ENCODE data around the gene KRT83. TPM values are rescaled to one million over a fixed set of nuclear protein-coding genes. Genes with fewer than 3 reads are reported as not detected.

KRT83 gene
- total RNA-seq, 1 donor from 2014 or later = not detected

GRCh38 chr12:52361553-52361952 is 40.4 kb upstream of the KRT83 start:
- Mint-ChIP-seq H3K27me3 (peaks cover 19% of the 10 kb centered on the region), H3K4me1 (ENCODE audit: unreplicated experiment) (peaks cover 5% of the 10 kb centered on the region), H3K36me3 (no peaks in the 10 kb centered on the region), H3K27ac (no peak overlapping the region), H3K9me3 (no peaks in the 10 kb centered on the region), H3K4me3 (no peak overlapping the region)
- no peak for DNase-seq (ENCODE audit: extremely low spot score, unreplicated experiment)
- TF ChIP-seq CTCF (conservative IDR thresholded peaks at IDR 0.05) = peak; percentile 2

DNA sequence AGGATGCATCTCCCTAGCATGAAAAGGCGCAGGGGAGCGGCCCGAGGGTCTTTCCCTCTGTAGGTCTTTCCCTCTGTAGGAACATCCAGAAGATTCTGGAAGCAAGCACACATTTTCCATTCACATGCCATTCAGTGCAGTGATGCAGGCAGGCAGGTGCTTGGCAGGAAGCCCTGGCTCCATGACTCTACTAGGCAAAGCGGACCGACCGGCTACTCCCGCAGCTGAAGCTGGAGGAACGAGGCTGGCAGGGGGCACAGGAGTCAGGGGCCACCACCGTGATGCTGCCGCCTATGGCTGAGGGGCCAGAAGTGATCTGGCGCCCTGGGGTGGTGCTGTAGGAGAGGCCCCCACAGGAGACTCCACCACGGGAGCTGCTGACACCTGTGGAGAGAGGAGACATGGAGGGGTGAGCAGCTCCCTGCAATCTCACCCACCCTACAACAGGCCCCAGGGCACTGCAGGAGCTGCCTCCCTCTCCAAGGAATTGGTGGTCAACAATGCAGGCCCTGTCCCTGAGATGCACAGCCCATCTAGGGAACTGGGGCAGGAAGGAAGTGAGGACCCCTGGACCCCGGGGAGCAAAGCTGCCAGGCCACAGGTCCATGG is 39.6 kb upstream of the KRT83 start:
- Mint-ChIP-seq H3K4me3 (no peak overlapping the region), H3K27me3 (peaks cover 16% of the 10 kb centered on the region), H3K36me3 (no peaks in the 10 kb centered on the region), H3K27ac (no peak overlapping the region), H3K4me1 (ENCODE audit: unreplicated experiment) (peaks cover 5% of the 10 kb centered on the region), H3K9me3 (no peaks in the 10 kb centered on the region)
- no peak for TF ChIP-seq CTCF (conservative IDR thresholded peaks at IDR 0.05)
- no peak for DNase-seq (ENCODE audit: extremely low spot score, unreplicated experiment)

DNA sequence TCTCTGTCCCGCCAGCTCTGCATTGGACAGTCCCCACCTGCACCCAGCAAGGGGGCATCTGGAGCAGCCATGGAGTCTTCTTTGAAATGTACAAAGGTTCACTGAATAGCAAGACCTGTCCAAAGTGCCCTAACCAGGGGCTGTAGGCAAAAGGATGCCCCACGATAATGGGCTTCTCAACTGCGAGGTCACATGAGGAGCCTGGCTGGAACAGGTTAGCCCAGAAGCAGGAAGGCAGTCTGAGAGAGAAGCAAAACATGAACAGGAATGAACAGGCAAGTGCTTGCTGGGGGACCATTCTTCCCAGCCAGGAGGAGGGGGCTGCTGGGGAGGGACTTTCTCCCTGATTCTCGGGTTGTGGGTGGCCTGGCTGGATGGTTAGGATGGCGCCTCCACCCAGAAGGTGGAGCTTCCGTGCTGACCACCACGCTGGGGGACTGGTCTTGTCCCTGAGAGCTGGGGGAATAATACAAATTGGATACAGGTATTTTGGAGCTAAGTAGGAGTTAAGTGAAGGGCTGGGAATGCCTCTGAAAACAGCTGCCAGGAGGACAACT is 39.0 kb upstream of the KRT83 start:
- no peak for TF ChIP-seq CTCF (conservative IDR thresholded peaks at IDR 0.05)
- no peak for DNase-seq (ENCODE audit: extremely low spot score, unreplicated experiment)
- Mint-ChIP-seq H3K9me3 (no peaks in the 10 kb centered on the region), H3K27me3 (peaks cover 12% of the 10 kb centered on the region), H3K27ac (no peak overlapping the region), H3K36me3 (no peaks in the 10 kb centered on the region), H3K4me1 (ENCODE audit: unreplicated experiment) (peaks cover 5% of the 10 kb centered on the region), H3K4me3 (no peak overlapping the region)

GRCh38 chr12:52359621-52360061 is 38.4 kb upstream of the KRT83 start:
- no peak overlapping the region for H3K27ac Mint-ChIP-seq
- peaks cover 9% of the 10 kb centered on the region for H3K27me3 Mint-ChIP-seq
- no peaks in the 10 kb centered on the region for H3K9me3 Mint-ChIP-seq
- no peak for TF ChIP-seq CTCF (conservative IDR thresholded peaks at IDR 0.05)
- DNase-seq (ENCODE audit: extremely low spot score, unreplicated experiment) = no peak
- H3K36me3 Mint-ChIP-seq = no peaks in the 10 kb centered on the region
- no peak overlapping the region for H3K4me3 Mint-ChIP-seq
- peaks cover 5% of the 10 kb centered on the region for H3K4me1 Mint-ChIP-seq (ENCODE audit: unreplicated experiment)

DNA sequence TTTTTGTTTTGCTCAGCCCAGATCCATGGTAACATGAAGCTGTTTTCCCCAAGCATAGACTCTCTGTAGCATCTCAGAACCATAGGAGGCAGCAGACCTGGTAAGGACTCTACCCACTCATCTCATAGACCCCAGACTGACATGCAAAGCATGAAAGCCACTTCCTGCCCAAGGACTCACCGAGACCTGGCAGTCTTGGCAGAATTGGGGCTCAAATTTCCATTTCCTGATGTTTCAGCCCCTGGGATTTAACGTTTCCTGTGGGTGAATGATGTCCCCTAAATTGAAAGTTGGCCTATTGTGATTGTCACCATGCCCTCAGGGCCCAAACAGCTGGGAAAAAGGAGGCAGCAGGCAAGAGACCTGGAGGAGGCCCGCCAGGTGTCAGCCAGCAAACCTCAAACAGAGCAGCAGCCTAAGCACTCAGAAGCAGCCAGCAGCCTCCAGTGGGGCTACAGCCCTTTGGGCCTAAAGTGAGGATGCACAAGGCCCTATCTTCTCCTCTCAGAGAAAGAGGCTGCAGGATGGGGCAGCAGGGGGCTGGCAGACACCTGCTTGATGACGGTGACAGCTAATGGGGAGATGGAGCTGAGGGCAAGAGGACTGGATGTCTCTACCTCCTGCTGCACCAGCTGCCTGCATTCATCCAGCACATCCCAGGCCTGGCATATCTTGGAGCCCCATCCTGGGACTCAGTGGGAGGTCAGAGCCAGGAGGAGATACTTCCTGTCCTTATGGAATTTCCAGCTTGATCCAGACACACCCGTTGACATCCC is 37.6 kb upstream of the KRT83 start:
- Mint-ChIP-seq H3K36me3 (no peaks in the 10 kb centered on the region), H3K27me3 (peaks cover 7% of the 10 kb centered on the region), H3K27ac (no peak overlapping the region), H3K4me1 (ENCODE audit: unreplicated experiment) (peaks cover 10% of the 10 kb centered on the region), H3K4me3 (no peak overlapping the region), H3K9me3 (no peaks in the 10 kb centered on the region)
- TF ChIP-seq CTCF (conservative IDR thresholded peaks at IDR 0.05) = no peak
- no peak for DNase-seq (ENCODE audit: extremely low spot score, unreplicated experiment)
